RWPE2 (cell line): ENCODE data around the gene PLPP1.

ENCODE experiments used
- ATAC-seq: fragments of 200-7000 bp; cut with Tn5 transposase; 3 replicates; pipeline ENCODE4 v1.9.1; 2021; ENCODE audit warnings: low read depth
- DNase-seq: peaks from one replicate; pipeline ENCODE4 v3.0.0-alpha.2; 2020; ENCODE audit warnings: low spot score
- H3K27ac ChIP-seq: fragments of 450-650 bp; 2 replicates; pipeline ENCODE4 v1.5.1; 2017; ENCODE audit warnings: mild to moderate bottlenecking; ENCODE audit not compliant: poor library complexity, severe bottlenecking
- H3K27me3 ChIP-seq: fragments of 250-450 bp; sonication (Bioruptor Pico); 2 replicates; pipeline ENCODE4 v1.5.1; 2021; ENCODE audit warnings: mild to moderate bottlenecking, moderate library complexity; ENCODE audit not compliant: insufficient read depth, poor library complexity, severe bottlenecking
- H3K36me3 ChIP-seq: fragments of 250-450 bp; sonication (Bioruptor Pico); 2 replicates; pipeline ENCODE4 v1.5.1; 2020; ENCODE audit warnings: low read depth, mild to moderate bottlenecking, moderate library complexity
- H3K4me1 ChIP-seq: fragments of 250-450 bp; sonication (Bioruptor Pico); 2 replicates; pipeline ENCODE4 v1.5.1; 2021; ENCODE audit warnings: mild to moderate bottlenecking, moderate library complexity; ENCODE audit not compliant: insufficient read depth, poor library complexity, severe bottlenecking
- H3K4me3 ChIP-seq: fragments of 250-450 bp; sonication (Bioruptor Pico); 2 replicates; pipeline ENCODE4 v1.5.1; 2021; ENCODE audit warnings: mild to moderate bottlenecking, moderate library complexity; ENCODE audit not compliant: severe bottlenecking
- H3K9me3 ChIP-seq: fragments of 250-450 bp; sonication (Bioruptor Pico); 2 replicates; pipeline ENCODE4 v1.5.1; 2021; ENCODE audit warnings: mild to moderate bottlenecking, moderate library complexity; ENCODE audit not compliant: severe bottlenecking
- CTCF ChIP-seq: fragments of 450-650 bp; IDR thresholded peaks from one replicate; pipeline ENCODE4 v1.5.1; 2017; ENCODE audit warnings: mild to moderate bottlenecking, moderate library complexity; ENCODE audit not compliant: poor library complexity, severe bottlenecking

The PLPP1 gene

DNA sequence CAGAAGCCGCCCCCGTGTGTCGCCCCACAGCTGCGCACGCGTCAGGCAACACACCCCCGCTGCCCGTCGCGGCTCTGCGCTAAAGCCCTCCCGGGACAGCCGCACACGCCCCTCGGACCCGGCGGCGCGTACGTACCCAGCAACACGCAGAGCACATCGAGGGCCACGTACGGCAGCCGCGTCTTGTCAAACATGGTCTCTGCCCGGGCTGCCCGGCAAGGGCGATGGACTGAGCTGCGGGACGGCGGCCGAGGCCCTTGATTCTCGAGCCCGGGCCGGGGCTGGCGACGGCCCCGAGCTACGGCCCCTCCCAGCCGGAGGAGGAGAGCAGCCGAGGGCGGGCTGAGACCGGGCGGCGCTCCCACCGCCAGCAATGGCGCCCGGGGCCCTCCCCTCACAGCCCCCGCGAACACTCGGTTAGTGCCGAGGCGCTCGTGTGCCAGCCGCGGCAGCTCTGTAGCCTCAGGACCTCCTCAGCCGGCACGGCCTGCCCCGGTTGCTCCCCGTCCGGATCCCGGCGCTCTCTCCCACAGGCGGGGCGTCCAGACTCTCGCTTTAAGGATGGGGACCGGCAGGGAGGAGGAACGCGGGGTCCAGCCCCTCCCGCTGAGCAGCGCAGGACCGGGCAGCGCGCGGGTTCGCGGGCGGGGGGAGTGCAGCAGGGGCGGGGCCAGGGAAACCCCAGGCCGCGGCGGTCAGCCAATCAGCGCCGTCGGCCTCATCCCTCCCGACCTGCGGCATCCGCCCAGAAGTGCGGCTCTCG is at the start of gene PLPP1:
Gene PLPP1, minus strand, starts transcription at position 529 of the 763 bp plus-strand sequence. Its CDS starts 335 bp downstream, at position 194.
- peak; percentile 87 for ATAC-seq
- H3K9me3 ChIP-seq = no peaks in the 10 kb centered on the region
- peaks cover 4% of the 10 kb centered on the region for H3K4me1 ChIP-seq
- peak; percentile 29 for TF ChIP-seq CTCF
- peak within 1 kb of the TSS; percentile 40 for H3K27ac ChIP-seq
- DNase-seq = peak; percentile 92
- peak within 1 kb of the TSS; percentile 57 for H3K4me3 ChIP-seq
- H3K27me3 ChIP-seq = no peaks in the 10 kb centered on the region
- H3K36me3 ChIP-seq = no peaks in the 10 kb centered on the region

DNA sequence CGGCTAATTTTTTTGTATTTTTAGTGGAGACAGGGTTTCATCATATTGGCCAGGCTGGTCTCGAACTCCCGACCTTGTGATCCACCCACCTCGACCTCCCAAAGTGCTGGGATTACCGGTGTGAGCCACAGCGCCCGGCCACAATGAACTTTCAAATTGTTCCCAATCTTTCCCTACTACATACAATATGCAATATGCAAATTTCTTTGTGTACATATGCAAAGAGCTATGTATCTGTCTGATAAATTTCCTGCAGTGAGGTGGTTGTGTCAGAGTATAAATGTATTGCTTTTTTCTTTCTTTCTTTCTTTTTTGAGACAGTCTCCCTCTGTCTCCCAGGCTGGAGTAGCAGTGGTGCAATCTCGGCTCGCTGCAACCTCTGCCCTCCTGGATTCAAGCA is 48.8 kb upstream of the PLPP1 start:
- no peaks in the 10 kb centered on the region for H3K27me3 ChIP-seq
- H3K36me3 ChIP-seq = no peaks in the 10 kb centered on the region
- H3K4me1 ChIP-seq = no peaks in the 10 kb centered on the region
- H3K9me3 ChIP-seq = no peaks in the 10 kb centered on the region
- ATAC-seq (no peak), DNase-seq (no peak)
- no peak overlapping the region for H3K4me3 ChIP-seq
- H3K27ac ChIP-seq = no peak overlapping the region
- no peak for TF ChIP-seq CTCF

- no peak for ATAC-seq
- Histone ChIP-seq H3K36me3 (no peaks in the 10 kb centered on the region), H3K4me1 (peaks cover 3% of the 10 kb centered on the region), H3K4me3 (no peak overlapping the region), H3K27ac (no peak overlapping the region), H3K27me3 (no peaks in the 10 kb centered on the region), H3K9me3 (no peaks in the 10 kb centered on the region)
- TF ChIP-seq CTCF = no peak
- DNase-seq = no peak
Measured at GRCh38 chr5:55582256-55582655, 47.5 kb upstream of the PLPP1 start.

GRCh38 chr5:55580042-55580441 is 45.3 kb upstream of the PLPP1 start:
- no peak overlapping the region for H3K4me3 ChIP-seq
- no peak for DNase-seq
- no peak for TF ChIP-seq CTCF
- no peak for ATAC-seq
- H3K27me3 ChIP-seq = no peaks in the 10 kb centered on the region
- H3K27ac ChIP-seq = no peak overlapping the region
- H3K4me1 ChIP-seq = peaks cover 3% of the 10 kb centered on the region
- H3K36me3 ChIP-seq = no peaks in the 10 kb centered on the region
- no peaks in the 10 kb centered on the region for H3K9me3 ChIP-seq

- DNase-seq = no peak
- TF ChIP-seq CTCF = no peak
- H3K27ac ChIP-seq = no peak overlapping the region
- H3K4me1 ChIP-seq = peaks cover 3% of the 10 kb centered on the region
- no peaks in the 10 kb centered on the region for H3K27me3 ChIP-seq
- no peaks in the 10 kb centered on the region for H3K9me3 ChIP-seq
- no peak overlapping the region for H3K4me3 ChIP-seq
- ATAC-seq = no peak
- no peaks in the 10 kb centered on the region for H3K36me3 ChIP-seq
Measured at GRCh38 chr5:55578771-55579170, 44.0 kb upstream of the PLPP1 start.
